Measurements from ENCODE around the gene ENOX2.
"Not testable (repeated sequence)": the region's sequence is repeated elsewhere in the genome, so short reads cannot be mapped to it uniquely, and the experiment has no call there.

The ENOX2 gene

GRCh38 chrX:130827648-130828047 lies 75.4 kb downstream of the ENOX2 start:
- DNase-seq (ENCODE audit: low read depth in 4 of 4, low spot score in 1 of 4) = no peak

GRCh38 chrX:130826249-130826648 lies 76.8 kb downstream of the ENOX2 start:
- no peak for DNase-seq (ENCODE audit: low read depth in 4 of 4, low spot score in 1 of 4)

GRCh38 chrX:130825525-130825924 lies 77.5 kb downstream of the ENOX2 start:
- DNase-seq (ENCODE audit: low read depth in 4 of 4, low spot score in 1 of 4) = no peak

- not testable (repeated sequence) for DNase-seq (ENCODE audit: low read depth in 4 of 4, low spot score in 1 of 4)
Observed at GRCh38 chrX:130819367-130819766, 83.6 kb downstream of the ENOX2 start.

- DNase-seq (ENCODE audit: low read depth in 4 of 4, low spot score in 1 of 4) = not testable (repeated sequence)
Observed at GRCh38 chrX:130813932-130814331, 89.1 kb downstream of the ENOX2 start.

- no peak for DNase-seq (ENCODE audit: low read depth in 4 of 4, low spot score in 1 of 4)
Observed at GRCh38 chrX:130810561-130810960, 92.4 kb downstream of the ENOX2 start.

GRCh38 chrX:130805903-130806302 lies 97.1 kb downstream of the ENOX2 start:
- DNase-seq (ENCODE audit: low read depth in 4 of 4, low spot score in 1 of 4) = no peak

- no peak for DNase-seq (ENCODE audit: low read depth in 4 of 4, low spot score in 1 of 4)
Observed at GRCh38 chrX:130803537-130803936, 99.5 kb downstream of the ENOX2 start.

- DNase-seq (ENCODE audit: low read depth in 4 of 4, low spot score in 1 of 4) = no peak
Observed at GRCh38 chrX:130801901-130802300, 101.1 kb downstream of the ENOX2 start.

GRCh38 chrX:130799393-130799792 lies 103.6 kb downstream of the ENOX2 start:
- no peak for DNase-seq (ENCODE audit: low read depth in 4 of 4, low spot score in 1 of 4)

GRCh38 chrX:130793975-130794374 lies 109.0 kb downstream of the ENOX2 start:
- DNase-seq (ENCODE audit: low read depth in 4 of 4, low spot score in 1 of 4) = no peak

GRCh38 chrX:130791870-130792269 lies 111.1 kb downstream of the ENOX2 start:
- not testable (repeated sequence) for DNase-seq (ENCODE audit: low read depth in 4 of 4, low spot score in 1 of 4)

- DNase-seq (ENCODE audit: low read depth in 4 of 4, low spot score in 1 of 4) = no peak
Observed at GRCh38 chrX:130789793-130790192, 113.2 kb downstream of the ENOX2 start.

- no peak for DNase-seq (ENCODE audit: low read depth in 4 of 4, low spot score in 1 of 4)
Observed at GRCh38 chrX:130788786-130789581, 114.0 kb downstream of the ENOX2 start.

- no peak for DNase-seq (ENCODE audit: low read depth in 4 of 4, low spot score in 1 of 4)
Observed at GRCh38 chrX:130786030-130786429, 117.0 kb downstream of the ENOX2 start.

GRCh38 chrX:130778773-130779172 lies 124.2 kb downstream of the ENOX2 start:
- no peak for DNase-seq (ENCODE audit: low read depth in 4 of 4, low spot score in 1 of 4)

GRCh38 chrX:130775849-130776248 lies 127.2 kb downstream of the ENOX2 start:
- DNase-seq (ENCODE audit: low read depth in 4 of 4, low spot score in 1 of 4) = no peak

GRCh38 chrX:130772776-130773143 lies 130.2 kb downstream of the ENOX2 start:
- no peak for DNase-seq (ENCODE audit: low read depth in 4 of 4, low spot score in 1 of 4)

- no peak for DNase-seq (ENCODE audit: low read depth in 4 of 4, low spot score in 1 of 4)
Observed at GRCh38 chrX:130772105-130772775, 130.8 kb downstream of the ENOX2 start.

GRCh38 chrX:130771648-130772047 lies 131.4 kb downstream of the ENOX2 start:
- DNase-seq (ENCODE audit: low read depth in 4 of 4, low spot score in 1 of 4) = no peak

- DNase-seq (ENCODE audit: low read depth in 4 of 4, low spot score in 1 of 4) = no peak
Observed at GRCh38 chrX:130771230-130771629, 131.8 kb downstream of the ENOX2 start.

GRCh38 chrX:130770615-130771014 lies 132.4 kb downstream of the ENOX2 start:
- DNase-seq (ENCODE audit: low read depth in 4 of 4, low spot score in 1 of 4) = no peak

GRCh38 chrX:130769835-130770234 lies 133.2 kb downstream of the ENOX2 start:
- DNase-seq (ENCODE audit: low read depth in 4 of 4, low spot score in 1 of 4) = no peak

All from stimulated activated CD4-positive, alpha-beta T cell treated with anti-CD3 and anti-CD28 coated beads, Interleukin-1b, Interleukin-23, amount 100 ng/mL, for 24 hours (primary cell).